Liver (tissue), 3 donors: Measurements from ENCODE around the gene ACVR1C.

Source experiments
- CTCF ChIP-seq: fragments of 150-350 bp; IDR thresholded peaks from 2 replicates; pipeline ENCODE4 v1.5.1; 2017; ENCODE audit warnings: improper control_type of control experiment, low read depth, low read length; ENCODE audit not compliant: missing input control
- EGR1 ChIP-seq, 2 donors: IDR thresholded peaks; 2 replicates each; pipeline ENCODE4 v1.6.1; 2016 to 2018; ENCODE audit warnings: antibody characterized with exemption in 2 of 2, low read depth in 2 of 2
- JUND ChIP-seq, 2 donors: IDR thresholded peaks; 2 replicates each; pipeline ENCODE4 v1.6.1; 2016; ENCODE audit warnings: antibody characterized with exemption in 2 of 2
- MAX ChIP-seq: IDR thresholded peaks from 2 replicates; pipeline ENCODE4 v1.6.1; 2016; ENCODE audit warnings: antibody characterized with exemption
- RAD21 ChIP-seq, 2 donors: IDR thresholded peaks; 2 replicates each; pipeline ENCODE4 v1.6.1; 2016; ENCODE audit warnings: antibody characterized with exemption in 2 of 2, mild to moderate bottlenecking in 2 of 2
- REST ChIP-seq: IDR thresholded peaks from 2 replicates; pipeline ENCODE4 v1.6.1; 2016; ENCODE audit warnings: antibody characterized with exemption, mild to moderate bottlenecking
- TAF1 ChIP-seq: conservative IDR thresholded peaks from 2 replicates; pipeline ENCODE4 v1.6.1; 2016; ENCODE audit warnings: antibody characterized with exemption, mild to moderate bottlenecking
- YY1 ChIP-seq: IDR thresholded peaks from 2 replicates; pipeline ENCODE4 v1.6.1; 2016; ENCODE audit warnings: antibody characterized with exemption, mild to moderate bottlenecking
- donor health status: healthy.
- donor health status: healthy.

DNA sequence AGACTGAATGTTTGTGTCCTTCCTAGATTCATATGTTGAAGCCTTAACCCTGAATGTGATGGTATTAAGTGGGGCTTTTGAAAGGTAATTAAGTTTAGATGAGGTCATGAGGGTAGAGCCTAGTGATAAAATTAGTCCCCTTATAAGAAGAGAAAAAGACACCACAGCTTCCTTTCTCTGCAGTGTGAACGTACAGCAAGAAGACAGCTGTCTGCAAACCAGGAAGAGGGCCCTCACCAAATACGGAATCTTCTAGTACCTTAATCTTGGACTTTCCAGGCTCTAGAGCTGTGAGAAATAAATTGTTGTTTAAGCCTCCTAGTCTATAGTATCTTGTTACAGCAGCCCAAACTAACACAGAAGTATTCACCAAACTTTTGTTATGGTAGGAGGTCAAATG, 127.6 kb downstream of the ACVR1C start:
- TF ChIP-seq CTCF (no peak), EGR1 (IDR thresholded peaks at IDR 0.05; ENCODE audit: low read depth in 2 of 2) (no peak), REST (no peak), JUND (IDR thresholded peaks at IDR 0.05) (no peak), YY1 (no peak), TAF1 (no peak), MAX (no peak), RAD21 (IDR thresholded peaks at IDR 0.05) (no peak)
